HCT116 (cell line): ENCODE results near the gene CTU2. TPM values are rescaled to one million over a fixed set of nuclear protein-coding genes. Genes with fewer than 3 reads are reported as not detected.

ENCODE experiments used
- ATAC-seq: fragments of 200-7000 bp; cut with Tn5 transposase; 2 replicates; pipeline ENCODE4 v1.9.1; 2020; ENCODE audit warnings: mild to moderate bottlenecking, moderate library complexity
- BruUV-seq: library from RNA; stranded (reverse); fragments of 400-500 nt; replicated peaks from 2 replicates; lab custom pipeline; 2021; lab: Mats Ljungman, UMichigan
- CTCF ChIA-PET: fragments of 300-600 bp; sonication (Branson Sonifier 250); formaldehyde crosslinking; loops from one replicate; lab custom pipeline; 2021; ENCODE audit warnings: antibody characterized with exemption; lab: Charles Lee
- POLR2A ChIA-PET: fragments of 300-600, 350-600 bp; sonication (Branson Sonifier 250); formaldehyde crosslinking; loops from one replicate; lab custom pipeline; 2021; ENCODE audit warnings: antibody characterized with exemption; lab: Charles Lee
- RAD21 ChIA-PET, 2 experiments: fragments of 300-600 bp; sonication (Branson Sonifier 250); formaldehyde crosslinking; loops; one replicate each; lab custom pipeline; 2023; ENCODE audit warnings: low total read pairs in 2 of 2; ENCODE audit not compliant: uncharacterized antibody in 2 of 2, unreplicated experiment in 2 of 2, low non-redundant PET in 1 of 2; lab: Charles Lee
- DNase-seq: peaks from one replicate; pipeline ENCODE4 v3.0.0-alpha.2; 2010; ENCODE audit warnings: low read depth, low spot score
- H2AFZ ChIP-seq: fragments of 200-600 bp; shearing (Covaris generic), sonication (generic); 2 replicates; pipeline ENCODE4 v1.6.1; 2017; ENCODE audit warnings: low read depth, mixed run types, mixed read lengths, antibody characterized with exemption, low read length; ENCODE audit not compliant: poor library complexity, severe bottlenecking
- H3K27ac ChIP-seq: 2 replicates; pipeline ENCODE4 v1.5.1; 2012; ENCODE audit warnings: low read depth, low read length
- H3K27me3 ChIP-seq: fragments of 200-600 bp; sonication (generic); 2 replicates; pipeline ENCODE4 v1.6.1; 2016; ENCODE audit warnings: mixed run types, low read length, mixed read lengths; ENCODE audit not compliant: insufficient read depth
- H3K36me3 ChIP-seq, 2 experiments: fragments of 200-500 bp in 1 of 2; fragments of 200-600 bp in 1 of 2; sonication (Bioruptor generic) in 1 of 2; sonication (generic) in 1 of 2; 2 replicates each; pipeline versions ENCODE4 v1.5.1 to v1.6.1; 2014 to 2016; ENCODE audit warnings: low read length in 2 of 2, inconsistent platforms in 1 of 2, mixed read lengths in 1 of 2, mixed run types in 1 of 2; ENCODE audit not compliant: insufficient read depth in 2 of 2, control insufficient read depth in 1 of 2
- H3K4me1 ChIP-seq, 2 experiments: fragments of 200-600 bp in 1 of 2; sonication (generic) in 1 of 2; 2 replicates each; pipeline versions ENCODE4 v1.5.1 to v1.6.1; 2012 to 2017; ENCODE audit warnings: low read length in 2 of 2, inconsistent platforms in 1 of 2, mild to moderate bottlenecking in 1 of 2, mixed read lengths in 1 of 2, mixed run types in 1 of 2, moderate library complexity in 1 of 2; ENCODE audit not compliant: insufficient read depth in 2 of 2, control insufficient read depth in 1 of 2
- H3K4me2 ChIP-seq: fragments of 200-600 bp; sonication (generic); 2 replicates; pipeline ENCODE4 v1.6.1; 2017; ENCODE audit warnings: mixed run types, low read length, mixed read lengths
- H3K4me3 ChIP-seq, 2 experiments: fragments of 200-600 bp in 1 of 2; sonication (generic) in 1 of 2; replicated peaks in 1 of 2; 2 replicates each; pipeline ENCODE4 v1.5.1; 2011 to 2016; ENCODE audit warnings: low read length in 2 of 2, control low read depth in 1 of 2, low read depth in 1 of 2, mild to moderate bottlenecking in 1 of 2, mixed read lengths in 1 of 2, mixed run types in 1 of 2
- H3K79me2 ChIP-seq: fragments of 200-600 bp; sonication (generic); 2 replicates; pipeline ENCODE4 v1.6.1; 2017; ENCODE audit warnings: mild to moderate bottlenecking, mixed run types, low read length, moderate library complexity, mixed read lengths; ENCODE audit not compliant: insufficient read depth
- H3K9ac ChIP-seq: fragments of 200-600 bp; sonication (generic); 2 replicates; pipeline ENCODE4 v1.6.1; 2016; ENCODE audit warnings: low read length, mixed read lengths
- H3K9me2 ChIP-seq: fragments of 200-600 bp; sonication (generic), shearing (Covaris generic); 2 replicates; pipeline ENCODE4 v1.6.1; 2017; ENCODE audit warnings: mixed run types, mild to moderate bottlenecking, moderate library complexity; ENCODE audit not compliant: insufficient read depth
- H3K9me3 ChIP-seq, 2 experiments: fragments of 200-500 bp in 1 of 2; fragments of 200-600 bp in 1 of 2; sonication (Bioruptor generic) in 1 of 2; sonication (generic) in 1 of 2; 2 replicates each; pipeline ENCODE4 v1.6.1; 2014 to 2017; ENCODE audit warnings: low read length in 2 of 2, mixed read lengths in 2 of 2, inconsistent platforms in 1 of 2, low read depth in 1 of 2, mild to moderate bottlenecking in 1 of 2, mixed run types in 1 of 2, moderate library complexity in 1 of 2; ENCODE audit not compliant: control insufficient read depth in 1 of 2, insufficient read depth in 1 of 2
- H4K20me1 ChIP-seq: fragments of 200-600 bp; sonication (generic), shearing (Covaris generic); 2 replicates; pipeline ENCODE4 v1.6.1; 2017; ENCODE audit warnings: mixed run types, mild to moderate bottlenecking, moderate library complexity; ENCODE audit not compliant: insufficient read depth
- FOSL1 ChIP-seq: IDR thresholded peaks from 2 replicates; pipeline ENCODE4 v1.6.1; 2012; ENCODE audit warnings: low read depth
- JUND ChIP-seq: IDR thresholded peaks from 2 replicates; pipeline ENCODE4 v1.6.1; 2012
- MAX ChIP-seq: IDR thresholded peaks from 2 replicates; pipeline ENCODE4 v1.6.1; 2012
- POLR2A ChIP-seq: IDR thresholded peaks from 2 replicates; pipeline ENCODE4 v1.7.0; 2011; ENCODE audit warnings: borderline replicate concordance; ENCODE audit not compliant: insufficient read depth, insufficient read length; ENCODE audit errors: extremely low read depth
- SIN3A ChIP-seq: IDR thresholded peaks from 2 replicates; pipeline ENCODE4 v1.6.1; 2012; ENCODE audit warnings: low read depth
- SP1 ChIP-seq: IDR thresholded peaks from 2 replicates; pipeline ENCODE4 v1.6.1; 2012; ENCODE audit warnings: low read depth
- TCF7L2 ChIP-seq: IDR thresholded peaks from 2 replicates; pipeline ENCODE4 v1.7.0; 2011; ENCODE audit warnings: borderline replicate concordance, inconsistent platforms; ENCODE audit not compliant: insufficient read depth, insufficient read length; ENCODE audit errors: extremely low read depth
- YY1 ChIP-seq: IDR thresholded peaks from 2 replicates; pipeline ENCODE4 v1.6.1; 2011; ENCODE audit warnings: low read length, low read depth, moderate library complexity, mild to moderate bottlenecking; ENCODE audit not compliant: insufficient replicate concordance; ENCODE audit errors: extremely low read depth
- ZNF274 ChIP-seq: fragments of 200-500 bp; sonication (Bioruptor generic); IDR thresholded peaks from 2 replicates; pipeline ENCODE4 v1.6.1; 2014; ENCODE audit warnings: mild to moderate bottlenecking, low read depth, low read length, inconsistent platforms
- intact Hi-C: fragments of 100-400 bp; cut with micrococcal nuclease; formaldehyde crosslinking; loops from 2 replicates; pipeline ENCODE4 v1.10.0; 2022
- total RNA-seq: library from RNA; stranded (reverse); gene quantifications from one replicate; pipeline ENCODE4 v1.2.1, GENCODE V29; 2021; ENCODE audit not compliant: unreplicated experiment

CTU2 gene
- total RNA-seq, 1 experiment from 2014 or later: 71.3 TPM

GRCh38 chr16:88724855-88725555 lies 18.7 kb downstream of the CTU2 start:
- DNase-seq (no peak), ATAC-seq (no peak)
- peaks cover 3% of the 10 kb centered on the region; the same call in 1 of the 2 replicates for H3K79me2 ChIP-seq
- H3K36me3 ChIP-seq: peaks cover 46 to 75% of the 10 kb centered on the region in 2 experiments; a peak in 3 of 4 replicates
- no peaks in the 10 kb centered on the region for H3K9me3 ChIP-seq
- ChIA-PET CTCF (no interaction called here), POLR2A (no interaction called here)
- no peak overlapping the region for H3K9ac ChIP-seq
- H3K4me1 ChIP-seq: no peaks in the 10 kb centered on the region
- H3K27me3 ChIP-seq: no peaks in the 10 kb centered on the region
- H4K20me1 ChIP-seq: no peaks in the 10 kb centered on the region
- H3K9me2 ChIP-seq: no peaks in the 10 kb centered on the region
- no peak overlapping the region for H3K4me2 ChIP-seq
- no peak for TF ChIP-seq MAX
- no peak for TF ChIP-seq POLR2A
- TF ChIP-seq SP1: no peak
- no peak for TF ChIP-seq FOSL1
- TF ChIP-seq ZNF274: no peak
- no peak for TF ChIP-seq YY1
- no peak for TF ChIP-seq SIN3A
- TF ChIP-seq JUND: no peak
- TF ChIP-seq, all 23 proteins: peak for 0
- BruUV-seq: no TSS peak
- RAD21 ChIA-PET: no interaction called here
- Histone ChIP-seq H2AFZ (no peak overlapping the region), H3K4me3 (no peak overlapping the region), H3K27ac (no peak overlapping the region)
- intact Hi-C loops: no loop called here

- Histone ChIP-seq H3K27me3 (no peaks in the 10 kb centered on the region), H3K9ac (no peak overlapping the region), H3K4me3 (no peak overlapping the region), H3K4me2 (no peak overlapping the region), H3K9me3 (no peaks in the 10 kb centered on the region), H3K4me1 (no peaks in the 10 kb centered on the region), H3K9me2 (no peaks in the 10 kb centered on the region), H3K79me2 (peaks cover 8% of the 10 kb centered on the region; the same call in 1 of the 2 replicates), H3K27ac (no peak overlapping the region), H4K20me1 (no peaks in the 10 kb centered on the region), H3K36me3 (peaks cover 43 to 72% of the 10 kb centered on the region in 2 experiments; a peak in 3 of 4 replicates), H2AFZ (no peak overlapping the region)
- DNase-seq (no peak), ATAC-seq (0 out of 2 replicates have a peak, but pooled peaks have one; percentile 6)
- CTCF ChIA-PET: no interaction called here
- TF ChIP-seq TCF7L2: no peak
- POLR2A ChIA-PET: no interaction called here
- RAD21 ChIA-PET: no interaction called here
- BruUV-seq: no TSS peak
- intact Hi-C loops: no loop called here
Measured at GRCh38 chr16:88725609-88726407, 19.5 kb downstream of the CTU2 start.
